Lung (tissue), 12 donors: ENCODE data around the gene STK16. TPM values are rescaled to one million over a fixed set of nuclear protein-coding genes. Genes with fewer than 3 reads are reported as not detected.

Experiments
- ATAC-seq: fragments of 200-7000 bp; cut with Tn5 transposase; one replicate; pipeline ENCODE4 v1.9.1; 2020; ENCODE audit warnings: moderate number of reproducible peaks; ENCODE audit not compliant: insufficient read depth, low FRiP score
- DNase-seq, 3 donors: peaks; one replicate each; pipeline ENCODE4 v3.0.0-alpha.2; 2013 to 2017
- H3K27ac ChIP-seq, 2 donors: one replicate each; pipeline ENCODE4 v1.5.1; 2013; ENCODE audit warnings: mild to moderate bottlenecking in 2 of 2, moderate library complexity in 2 of 2, control low read depth in 1 of 2, inconsistent platforms in 1 of 2, low read depth in 1 of 2, low read length in 1 of 2
- H3K27me3 ChIP-seq, 3 donors: one replicate each; pipeline ENCODE4 v1.5.1; 2013; ENCODE audit warnings: low read length in 2 of 3; ENCODE audit not compliant: control insufficient read depth in 3 of 3, insufficient read depth in 3 of 3
- H3K36me3 ChIP-seq, 4 donors: one replicate each; pipeline ENCODE4 v1.5.1; 2013; ENCODE audit warnings: low read length in 4 of 4, mild to moderate bottlenecking in 1 of 4, moderate library complexity in 1 of 4; ENCODE audit not compliant: control insufficient read depth in 4 of 4, insufficient read depth in 4 of 4
- H3K4me1 ChIP-seq, 5 donors: one replicate each; pipeline ENCODE4 v1.5.1; 2013; ENCODE audit warnings: low read length in 5 of 5, mild to moderate bottlenecking in 2 of 5, moderate library complexity in 1 of 5; ENCODE audit not compliant: control insufficient read depth in 5 of 5, insufficient read depth in 5 of 5
- H3K4me3 ChIP-seq: one replicate; pipeline ENCODE4 v1.5.1; 2013; ENCODE audit warnings: mild to moderate bottlenecking, control low read depth, moderate library complexity
- H3K9ac ChIP-seq, 2 donors: one replicate each; pipeline ENCODE4 v1.5.1; 2013; ENCODE audit warnings: low read length in 2 of 2, control low read depth in 1 of 2; ENCODE audit not compliant: insufficient read depth in 1 of 2
- H3K9me3 ChIP-seq, 4 donors: one replicate each; pipeline ENCODE4 v1.5.1; 2013; ENCODE audit warnings: low read length in 3 of 4, mild to moderate bottlenecking in 1 of 4, moderate library complexity in 1 of 4; ENCODE audit not compliant: control insufficient read depth in 4 of 4, insufficient read depth in 3 of 4
- CTCF ChIP-seq: IDR thresholded peaks from 2 replicates; pipeline ENCODE4 v1.5.1; 2012; ENCODE audit warnings: mild to moderate bottlenecking; ENCODE audit errors: control extremely low read depth, extremely low read depth
- WGBS, 2 donors: extraction: QIAGEN DNeasy Blood & Tissue Kit; methylation state at CpG; one replicate each; pipeline ENCODE4 v1.1.7; 2013; 5-methylcytosine and 5-hydroxymethylcytosine counted together
- polyA plus RNA-seq, 2 donors: library from polyadenylated mRNA; stranded (reverse); fragments of 200-250 nt; gene quantifications; one replicate each; pipeline ENCODE4 v1.2.1, GENCODE V29; 2013
- total RNA-seq, 2 donors: library from RNA; depleted of rRNA in 1 of 2; stranded (reverse); fragments of >200 nt in 1 of 2; gene quantifications; one replicate each; pipeline ENCODE4 v1.2.1, GENCODE V29; 2014 to 2021
- donor health status: control.
- donor health status: control.
- donor health status: Bipolar disorder and iron deficiency.
- donor health status: healthy.
- donor health status: DM: yes; HTN: yes; CAD: no.

The STK16 gene
- total and polyA plus RNA-seq, 4 donors, result 16.2 to 50.5 (median 25.4) TPM

- Histone ChIP-seq H3K36me3 (peaks cover 0 to 12% (median 7%) of the 10 kb centered on the region in 4 donors), H3K27ac (peak overlapping the region; percentile 81 to 94), H3K4me1 (peaks cover 0 to 37% (median 35%) of the 10 kb centered on the region in 5 donors), H3K9ac (no peak overlapping the region), H3K4me3 (peak overlapping the region; percentile 48), H3K27me3 (peaks cover 0 to 43% (median 35%) of the 10 kb centered on the region in 3 donors), H3K9me3 (no peaks in the 10 kb centered on the region)
- TF ChIP-seq CTCF, result no peak
- DNase-seq, result no peak
- WGBS, 2 donors, result 5 to 13% methylated on average over 9 of the region's 9 CpGs
- no peak for ATAC-seq
Observed at GRCh38 chr2:219252570-219252899, 7.3 kb downstream of the STK16 start.

- Histone ChIP-seq H3K9ac (peak within 1 kb of the TSS in 1 of 2 donors; percentile 13), H3K4me1 (peaks cover 0 to 37% (median 32%) of the 10 kb centered on the region in 5 donors), H3K36me3 (peaks cover 0 to 9% (median 3%) of the 10 kb centered on the region in 4 donors), H3K27me3 (peaks cover 0 to 43% (median 35%) of the 10 kb centered on the region in 3 donors), H3K4me3 (peak within 1 kb of the TSS; percentile 48), H3K27ac (peak within 1 kb of the TSS; percentile 84 to 94), H3K9me3 (no peaks in the 10 kb centered on the region)
- no peak for TF ChIP-seq CTCF
- 1 to 3% methylated on average over 49 of the region's 49 CpGs for WGBS, 2 donors
- peak in 1 of 3 donors; percentile 13 for DNase-seq
- ATAC-seq, result peak; percentile 10
Observed at GRCh38 chr2:219252900-219253752, 7.8 kb downstream of the STK16 start, which contains the start of gene TUBA4B. Gene TUBA4B (plus strand): TSS chr2:219253243. CDS start chr2:219253408, 165 bp downstream.

- peak within 1 kb of the TSS; percentile 84 to 94 for H3K27ac ChIP-seq
- peaks cover 0 to 7% (median 0%) of the 10 kb centered on the region in 4 donors for H3K36me3 ChIP-seq
- 0 to 1% methylated on average over 74 to 76 of the region's 76 CpGs for WGBS, 2 donors
- H3K9ac ChIP-seq, result peak within 1 kb of the TSS in 1 of 2 donors; percentile 13
- no peak for TF ChIP-seq CTCF
- ATAC-seq (peak; percentile 89), DNase-seq (peak; percentile 36 to 67 (median 62))
- peak within 1 kb of the TSS; percentile 48 for H3K4me3 ChIP-seq
- H3K9me3 ChIP-seq, result no peaks in the 10 kb centered on the region
- H3K27me3 ChIP-seq, result peaks cover 0 to 48% (median 38%) of the 10 kb centered on the region in 3 donors
- peaks cover 0 to 34% (median 23%) of the 10 kb centered on the region in 5 donors for H3K4me1 ChIP-seq
Observed at GRCh38 chr2:219253753-219254589, 8.7 kb downstream of the STK16 start, which contains the start of gene TUBA4A. Gene TUBA4A (minus strand): TSS chr2:219253918. CDS start chr2:219253858, 60 bp downstream.
